GM12801 (cell line): ENCODE results near the gene POLD4.

Experiments
- TF ChIP-seq, protein P1 (sequence below): IDR thresholded peaks from one replicate; pipeline ENCODE4 v1.5.1; 2011; ENCODE audit warnings: control low read depth; ENCODE audit not compliant: insufficient read length; ENCODE audit errors: extremely low read depth

The POLD4 gene

DNA sequence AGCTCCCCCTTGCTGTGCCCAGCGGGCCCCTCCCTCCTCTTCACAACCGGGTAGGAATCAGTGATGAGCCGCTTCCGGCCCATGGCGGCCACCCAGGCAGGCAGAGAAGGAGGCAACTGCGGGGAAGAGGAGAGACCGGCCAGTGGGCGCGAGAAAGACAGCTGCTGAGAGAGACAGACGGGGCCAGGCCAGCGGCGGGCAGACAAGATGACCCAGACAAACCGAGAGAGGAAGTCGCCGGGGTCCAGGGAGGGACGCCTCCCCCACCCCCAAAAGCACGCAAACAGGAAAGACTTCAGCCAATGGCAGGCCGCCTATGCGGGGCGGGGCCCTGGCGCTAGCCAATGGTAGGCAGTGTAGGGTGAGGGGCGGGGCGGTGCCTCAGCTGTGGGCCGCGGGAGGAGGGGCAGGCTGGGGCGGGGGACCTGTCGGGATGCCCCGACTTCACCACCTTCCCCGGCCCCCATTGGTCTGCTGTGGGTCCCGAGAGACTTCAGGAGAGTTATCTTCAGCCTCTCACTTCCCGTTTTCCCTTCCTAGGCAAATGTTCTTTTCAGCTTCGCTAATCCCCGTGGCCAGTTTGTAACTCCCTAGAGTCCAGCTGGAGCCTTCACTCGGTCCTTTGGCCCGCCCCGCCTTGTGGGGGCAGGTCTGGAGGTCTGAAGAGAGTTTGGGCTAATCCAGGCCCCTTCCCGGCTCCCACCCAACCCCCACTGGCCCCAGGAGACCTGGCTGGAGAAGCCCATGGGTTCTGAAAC lies at the start of gene POLD4:
POLD4 (minus strand) TSS at position 230 of the 758 bp plus-strand sequence; CDS start at position 83, 147 bp downstream.
- TF ChIP-seq, protein P1, sequence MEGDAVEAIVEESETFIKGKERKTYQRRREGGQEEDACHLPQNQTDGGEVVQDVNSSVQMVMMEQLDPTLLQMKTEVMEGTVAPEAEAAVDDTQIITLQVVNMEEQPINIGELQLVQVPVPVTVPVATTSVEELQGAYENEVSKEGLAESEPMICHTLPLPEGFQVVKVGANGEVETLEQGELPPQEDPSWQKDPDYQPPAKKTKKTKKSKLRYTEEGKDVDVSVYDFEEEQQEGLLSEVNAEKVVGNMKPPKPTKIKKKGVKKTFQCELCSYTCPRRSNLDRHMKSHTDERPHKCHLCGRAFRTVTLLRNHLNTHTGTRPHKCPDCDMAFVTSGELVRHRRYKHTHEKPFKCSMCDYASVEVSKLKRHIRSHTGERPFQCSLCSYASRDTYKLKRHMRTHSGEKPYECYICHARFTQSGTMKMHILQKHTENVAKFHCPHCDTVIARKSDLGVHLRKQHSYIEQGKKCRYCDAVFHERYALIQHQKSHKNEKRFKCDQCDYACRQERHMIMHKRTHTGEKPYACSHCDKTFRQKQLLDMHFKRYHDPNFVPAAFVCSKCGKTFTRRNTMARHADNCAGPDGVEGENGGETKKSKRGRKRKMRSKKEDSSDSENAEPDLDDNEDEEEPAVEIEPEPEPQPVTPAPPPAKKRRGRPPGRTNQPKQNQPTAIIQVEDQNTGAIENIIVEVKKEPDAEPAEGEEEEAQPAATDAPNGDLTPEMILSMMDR, result no peak

DNA sequence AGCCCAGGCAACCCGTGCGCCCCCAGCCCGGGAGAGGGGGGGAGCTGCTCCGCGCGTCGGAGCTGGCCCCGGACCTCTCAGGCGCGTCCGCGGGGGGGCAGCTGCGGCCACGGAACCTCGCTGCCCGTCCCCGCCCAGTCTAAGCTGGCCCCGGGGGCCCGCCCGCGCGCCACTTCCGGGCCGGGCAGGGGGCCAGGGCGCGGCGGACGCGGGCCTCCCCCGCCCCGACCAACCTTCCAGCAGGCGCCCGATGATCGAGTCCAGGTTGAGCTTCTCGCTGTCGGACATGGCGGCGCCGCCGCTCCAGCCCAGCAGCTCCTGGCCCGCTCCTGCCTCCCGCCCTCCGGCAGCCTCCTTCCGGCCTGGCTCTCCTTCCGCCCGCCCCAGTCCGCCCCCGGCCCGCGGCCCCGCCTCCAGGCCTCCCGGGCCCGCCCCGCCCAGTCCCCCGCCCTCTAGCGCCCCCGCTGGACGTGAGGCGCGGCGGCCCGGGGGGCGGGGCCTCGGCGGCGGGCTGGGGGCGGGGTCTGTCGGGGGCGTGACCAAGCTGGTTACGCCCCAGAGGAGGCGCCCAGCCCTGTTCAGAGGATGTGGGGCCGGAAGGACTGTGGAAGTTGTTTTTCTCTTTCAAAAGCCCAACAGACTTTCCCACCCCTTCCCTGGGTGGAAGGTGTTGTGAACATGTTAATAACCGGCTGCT lies 48.3 kb upstream of the POLD4 start, which contains the start of gene PPP1CA:
PPP1CA (minus strand) TSS at position 364 of the 697 bp plus-strand sequence; CDS start at position 288, 76 bp downstream.
- TF ChIP-seq, protein P1, result no peak

DNA sequence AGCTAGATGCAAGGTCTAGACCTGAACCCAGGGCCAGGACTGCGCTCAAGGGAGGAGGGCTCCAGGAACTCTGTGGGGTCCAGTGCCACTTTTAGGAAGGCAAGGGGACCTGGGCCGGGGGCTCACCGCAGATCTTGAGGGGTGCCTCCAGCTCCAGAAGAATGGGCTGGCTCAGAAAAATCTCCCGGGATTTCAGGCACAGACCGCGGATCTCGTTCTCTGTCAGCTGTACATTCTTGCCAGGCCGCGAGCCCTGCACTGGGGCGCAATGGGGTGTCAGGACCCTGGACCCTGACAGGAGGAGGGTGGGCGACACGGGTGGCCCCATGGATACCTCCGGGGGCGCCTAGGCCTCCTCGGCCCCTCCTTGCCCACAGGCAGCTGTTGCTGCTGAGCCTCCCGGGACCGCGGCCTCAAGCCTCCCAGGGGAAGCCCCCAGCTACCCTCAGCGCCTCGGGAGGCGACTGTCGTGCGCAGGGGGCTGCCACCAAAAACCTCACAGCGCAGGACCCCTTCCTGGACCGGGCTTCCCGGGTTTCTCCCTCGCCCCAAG lies 47.7 kb upstream of the POLD4 start:
- TF ChIP-seq, protein P1, result no peak

DNA sequence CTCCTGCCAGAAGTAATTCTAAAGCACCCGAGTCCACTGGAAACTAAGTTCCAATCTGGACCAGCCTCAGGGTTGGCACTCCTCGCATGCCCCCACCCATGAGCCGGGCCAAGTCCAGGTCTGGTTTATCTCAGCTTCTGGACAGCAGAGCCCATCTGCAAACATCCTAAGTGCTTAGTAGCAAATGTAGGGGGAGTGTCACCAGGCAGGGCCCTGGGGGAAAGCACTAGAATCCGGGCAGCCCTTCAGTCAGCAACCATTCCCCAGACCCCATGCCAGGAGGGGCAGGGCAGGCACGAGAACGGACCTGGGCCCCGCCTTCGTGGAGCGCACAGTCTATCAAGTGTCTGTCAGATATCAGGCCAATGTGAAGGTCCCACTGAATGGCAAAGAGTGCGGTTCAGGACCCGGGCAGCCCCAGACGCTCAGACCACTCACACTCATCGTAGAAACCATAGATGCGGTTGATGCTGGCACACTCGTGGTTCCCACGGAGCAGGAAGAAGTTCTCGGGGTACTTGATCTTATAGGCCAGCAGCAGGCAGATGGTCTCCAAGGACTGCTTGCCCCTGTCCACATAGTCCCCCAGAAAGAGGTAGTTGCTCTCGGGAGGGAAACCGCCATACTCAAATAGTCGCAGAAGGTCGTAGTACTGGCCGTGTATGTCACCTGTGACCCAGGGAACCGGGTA lies 47.0 kb upstream of the POLD4 start:
- TF ChIP-seq, protein P1, result no peak

DNA sequence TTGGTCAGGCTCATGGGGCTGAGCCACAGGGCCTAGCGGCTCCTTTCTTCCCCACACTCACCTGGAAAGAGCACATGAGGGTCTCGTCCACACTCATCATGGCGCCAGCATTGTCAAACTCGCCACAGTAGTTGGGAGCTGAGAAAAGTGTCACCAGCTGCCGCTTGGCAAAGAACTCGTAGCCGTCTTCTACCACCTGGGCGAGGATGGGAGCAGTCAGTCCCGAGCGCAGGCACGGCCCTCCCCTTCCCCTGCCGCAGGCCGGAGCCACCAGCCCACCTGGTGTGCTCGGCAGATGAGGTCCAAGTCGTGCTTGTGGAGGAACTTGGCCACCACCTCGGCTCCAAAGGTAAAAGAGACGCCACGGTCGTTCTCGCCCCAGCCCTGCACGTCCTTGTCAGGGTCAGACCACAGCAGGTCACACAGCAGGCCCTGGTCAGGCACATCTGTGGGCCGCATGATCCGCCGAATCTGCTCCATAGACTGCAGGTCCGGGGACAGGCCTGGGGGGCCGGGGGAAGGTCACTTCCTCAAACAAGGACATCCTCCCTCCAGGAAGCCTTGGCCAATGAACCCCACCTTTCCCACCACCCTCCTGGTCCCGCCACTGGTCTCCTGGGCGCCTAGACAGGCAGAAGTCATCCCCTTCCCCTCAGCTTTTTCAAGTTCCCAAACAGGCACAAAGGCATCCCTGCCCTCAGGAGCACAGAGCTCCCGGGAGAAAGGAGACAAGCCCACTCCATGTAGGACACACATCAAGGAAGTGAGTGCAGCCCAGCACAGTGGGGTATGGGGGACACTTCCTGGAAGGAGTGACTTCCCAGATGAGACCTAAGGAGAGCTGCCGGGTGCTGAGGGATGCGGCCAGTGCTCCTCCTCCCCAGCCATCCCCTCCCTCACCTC lies 45.6 kb upstream of the POLD4 start:
- TF ChIP-seq, protein P1, result no peak

DNA sequence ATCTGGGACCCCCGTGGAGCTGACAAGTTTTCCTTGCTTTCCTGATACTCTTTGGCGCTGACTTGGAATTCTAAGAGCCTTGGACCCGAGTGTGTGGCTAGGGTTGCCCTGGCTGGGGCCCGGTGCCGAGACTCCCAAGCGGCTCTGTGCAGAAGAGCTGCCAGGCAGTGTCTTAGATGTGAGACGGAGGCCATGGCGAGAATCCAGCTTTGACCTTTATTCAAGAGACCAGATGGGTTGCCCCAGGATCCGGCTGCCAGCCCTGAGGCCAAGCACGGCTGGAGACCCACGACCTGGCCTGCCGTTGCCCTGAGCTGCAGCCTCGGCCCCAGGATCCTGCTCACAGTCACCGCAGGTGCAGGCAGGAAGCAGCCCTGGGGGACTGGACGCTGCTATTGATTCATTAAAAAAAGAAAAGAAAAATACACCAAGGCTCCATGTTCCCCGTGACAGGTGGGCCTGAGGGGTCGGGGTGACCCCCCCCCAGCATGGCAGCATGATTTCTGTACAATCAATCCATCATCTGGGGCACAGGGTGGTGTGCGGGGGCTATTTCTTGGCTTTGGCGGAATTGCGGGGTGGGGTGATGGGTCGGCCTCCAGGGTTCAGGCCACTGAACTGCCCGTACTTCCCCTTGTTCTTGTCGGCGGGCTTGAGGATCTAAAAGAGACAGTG lies 44.8 kb upstream of the POLD4 start:
- TF ChIP-seq, protein P1, result no peak
